Stimulated activated CD8-positive, alpha-beta memory T cell treated with anti-CD3 and anti-CD28 coated beads, Interleukin-2, amount 100 ng/mL, for 48 hours (primary cell): ENCODE data around the gene NR2C2AP.

ENCODE experiments used
- DNase-seq, 2 donors: peaks; one replicate each; pipeline ENCODE4 v3.0.0-alpha.2; 2020; ENCODE audit warnings: low read depth in 2 of 2

Gene NR2C2AP

GRCh38 chr19:19152668-19153384 lies 50.4 kb downstream of the NR2C2AP start:
- DNase-seq = no peak

DNA sequence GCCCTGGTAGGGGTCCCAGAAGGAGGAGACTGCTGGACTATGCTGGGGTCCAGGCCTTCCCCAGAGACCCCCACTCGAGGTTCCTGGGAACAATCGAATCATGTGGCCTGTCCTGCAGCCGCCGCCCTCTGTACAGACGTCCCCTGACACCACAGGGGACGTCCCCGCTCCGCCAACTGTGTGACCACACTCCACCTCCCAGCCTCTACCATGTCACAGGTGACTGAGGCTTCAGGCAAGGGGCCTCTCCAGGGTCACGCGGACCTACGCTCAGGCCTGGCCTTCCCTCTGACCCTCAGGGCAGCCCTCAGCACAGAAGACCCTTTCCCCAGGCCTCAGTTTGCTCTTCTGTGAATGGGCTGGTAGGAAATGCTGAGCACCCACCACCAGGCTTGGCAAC lies 51.8 kb downstream of the NR2C2AP start:
- DNase-seq = no peak
